Measurements from ENCODE around the gene GLIPR2.

- no peak for TF ChIP-seq CTCF (IDR thresholded peaks at IDR 0.05 in 8 of 11, conservative IDR thresholded peaks at IDR 0.05 in 3 of 11)
- no peak for TF ChIP-seq POLR2AphosphoS5 (IDR thresholded peaks at IDR 0.05)
- no peak for TF ChIP-seq POLR2A (IDR thresholded peaks at IDR 0.05)
These were observed 76.9 kb downstream of the GLIPR2 start for GRCh38 chr9:36213387-36213786.
